Natural killer cell (primary cell): ENCODE results near the gene CCNB2. TPM values are rescaled to one million over a fixed set of nuclear protein-coding genes. Genes with fewer than 3 reads are reported as not detected.
A peak's percentile ranks its signal among the peaks of the same experiment; 100 is the strongest.

Experiments used
- ATAC-seq, 3 donors: fragments of 150-1000 bp in 2 of 3; fragments of 200-7000 bp in 1 of 3; cut with Tn5 transposase; 1 replicate in 1 of 3; 2 replicates in 2 of 3; pipeline ENCODE4 v1.10.0; 2021; ENCODE audit warnings: mild to moderate bottlenecking in 2 of 3, moderate library complexity in 2 of 3
- DNase-seq, 2 donors: peaks; one replicate each; pipeline versions ENCODE4 v3.0.0 to v3.0.0-alpha.2; 2013 to 2021; ENCODE audit warnings: mixed read lengths in 1 of 2
- H3K27ac ChIP-seq: one replicate; pipeline ENCODE4 v1.5.1; 2013; ENCODE audit warnings: mild to moderate bottlenecking, low read length
- H3K27me3 ChIP-seq: one replicate; pipeline ENCODE4 v1.6.1; 2013; ENCODE audit warnings: low read length; ENCODE audit not compliant: control insufficient read depth, insufficient read depth
- H3K36me3 ChIP-seq: one replicate; pipeline ENCODE4 v1.6.1; 2013; ENCODE audit warnings: low read length; ENCODE audit not compliant: control insufficient read depth, insufficient read depth
- H3K4me1 ChIP-seq: one replicate; pipeline ENCODE4 v1.6.1; 2013; ENCODE audit warnings: low read length; ENCODE audit not compliant: control insufficient read depth, insufficient read depth
- H3K4me3 ChIP-seq: one replicate; pipeline ENCODE4 v1.5.1; 2013; ENCODE audit warnings: low read length
- H3K9me3 ChIP-seq: one replicate; pipeline ENCODE4 v1.6.1; 2013; ENCODE audit warnings: low read length; ENCODE audit not compliant: control insufficient read depth, insufficient read depth
- H3K27ac Mint-ChIP-seq, 2 donors: one replicate each; pipeline ENCODE4 v1.8.0; 2022; ENCODE audit warnings: mild to moderate bottlenecking in 2 of 2, mixed read lengths in 2 of 2, moderate library complexity in 1 of 2
- H3K27me3 Mint-ChIP-seq, 2 donors: one replicate each; pipeline ENCODE4 v1.8.0; 2022; ENCODE audit warnings: low read depth in 2 of 2, mixed read lengths in 2 of 2
- H3K36me3 Mint-ChIP-seq: one replicate; pipeline ENCODE4 v1.8.0; 2022; ENCODE audit warnings: mixed read lengths
- H3K4me1 Mint-ChIP-seq, 2 donors: one replicate each; pipeline ENCODE4 v1.8.0; 2022; ENCODE audit warnings: mixed read lengths in 2 of 2
- H3K4me3 Mint-ChIP-seq: one replicate; pipeline ENCODE4 v1.8.0; 2022; ENCODE audit warnings: mild to moderate bottlenecking, moderate library complexity, mixed read lengths
- H3K9me3 Mint-ChIP-seq, 2 donors: one replicate each; pipeline ENCODE4 v1.8.0; 2022; ENCODE audit warnings: mixed read lengths in 2 of 2
- CTCF ChIP-seq: fragments of 200-600 bp; IDR thresholded peaks from one replicate; pipeline ENCODE4 v1.8.0; 2022; ENCODE audit warnings: antibody characterized with exemption
- WGBS: methylation state at CpG from one replicate; pipeline ENCODE4 v1.1.7; 2013; ENCODE audit warnings: missing lambda C conversion rate; ENCODE audit not compliant: insufficient coverage; 5-methylcytosine and 5-hydroxymethylcytosine counted together
- intact Hi-C: fragments of 100-400 bp; cut with micrococcal nuclease; formaldehyde crosslinking; loops from one replicate; pipeline ENCODE4 v1.14.2; 2022
- total RNA-seq, 4 donors: library from RNA; stranded (reverse); fragments of 120-200 nt in 1 of 4; gene quantifications; one replicate each; pipeline versions ENCODE4 v1.2.3 to v1.2.4, GENCODE V29; 2013 to 2022

Gene CCNB2
- total RNA-seq, 3 donors from 2014 or later (not counting 1 experiment from before 2014, with no cell fraction given): 0.47 to 1.4 (median 1.1) TPM

- Mint-ChIP-seq H3K9me3 (no peaks in the 10 kb centered on the region), H3K4me3 (no peak overlapping the region), H3K27me3 (no peaks in the 10 kb centered on the region), H3K27ac (no peak overlapping the region), H3K4me1 (no peaks in the 10 kb centered on the region), H3K36me3 (peaks cover 13% of the 10 kb centered on the region)
- H3K36me3 ChIP-seq: peaks cover 66% of the 10 kb centered on the region
- no peak for DNase-seq
- WGBS: no CpG with 5 or more reads among the region's 1 CpG
- no peaks in the 10 kb centered on the region for H3K9me3 ChIP-seq
- no peaks in the 10 kb centered on the region for H3K27me3 ChIP-seq
- no peak for TF ChIP-seq CTCF
- intact Hi-C loops: no loop called here
- H3K4me3 ChIP-seq: no peak overlapping the region
- H3K27ac ChIP-seq: no peak overlapping the region
- no peak for ATAC-seq
- no peaks in the 10 kb centered on the region for H3K4me1 ChIP-seq
Observed at GRCh38 chr15:59094077-59094476, 10.9 kb upstream of the CCNB2 start.

- ATAC-seq (no peak), DNase-seq (no peak)
- Mint-ChIP-seq H3K36me3 (peaks cover 13% of the 10 kb centered on the region), H3K27ac (no peak overlapping the region), H3K4me1 (no peaks in the 10 kb centered on the region), H3K9me3 (no peaks in the 10 kb centered on the region), H3K4me3 (no peak overlapping the region), H3K27me3 (no peaks in the 10 kb centered on the region)
- no peaks in the 10 kb centered on the region for H3K27me3 ChIP-seq
- no peak overlapping the region for H3K4me3 ChIP-seq
- H3K27ac ChIP-seq: no peak overlapping the region
- no peaks in the 10 kb centered on the region for H3K4me1 ChIP-seq
- TF ChIP-seq CTCF: no peak
- 92% methylated on average over 3 of the region's 3 CpGs for WGBS
- peaks cover 50% of the 10 kb centered on the region for H3K36me3 ChIP-seq
- intact Hi-C loops: no loop called here
- H3K9me3 ChIP-seq: no peaks in the 10 kb centered on the region
Observed at GRCh38 chr15:59096429-59096828, 8.5 kb upstream of the CCNB2 start.

GRCh38 chr15:59099162-59099685 lies 5.7 kb upstream of the CCNB2 start:
- Mint-ChIP-seq H3K27me3 (no peaks in the 10 kb centered on the region), H3K36me3 (no peaks in the 10 kb centered on the region), H3K27ac (no peak overlapping the region), H3K9me3 (no peaks in the 10 kb centered on the region), H3K4me3 (no peak overlapping the region), H3K4me1 (peaks cover 1 to 2% of the 10 kb centered on the region in 2 donors)
- Histone ChIP-seq H3K27me3 (no peaks in the 10 kb centered on the region), H3K27ac (no peak overlapping the region), H3K9me3 (no peaks in the 10 kb centered on the region), H3K4me1 (no peaks in the 10 kb centered on the region), H3K36me3 (peaks cover 25% of the 10 kb centered on the region), H3K4me3 (no peak overlapping the region)
- intact Hi-C loops: no loop called here
- WGBS: 59% methylated on average over 2 of the region's 2 CpGs
- no peak for ATAC-seq
- no peak for TF ChIP-seq CTCF
- DNase-seq: no peak

GRCh38 chr15:59104602-59104911 lies 389 bp upstream of the CCNB2 start:
- H3K4me3 ChIP-seq: peak overlapping the region; percentile 61
- Mint-ChIP-seq H3K9me3 (no peaks in the 10 kb centered on the region), H3K27me3 (no peaks in the 10 kb centered on the region), H3K4me3 (peak overlapping the region; percentile 97), H3K36me3 (no peaks in the 10 kb centered on the region), H3K27ac (peak overlapping the region; percentile 94 to 95), H3K4me1 (peaks cover 8 to 9% of the 10 kb centered on the region in 2 donors)
- H3K27ac ChIP-seq: peak overlapping the region; percentile 57
- intact Hi-C loops: loop anchor here (10.0 kb wide), 1 partner anchor 120 kb away; the partner anchor contains the start of gene RNF111
- ATAC-seq (no peak), DNase-seq (no peak)
- no peaks in the 10 kb centered on the region for H3K9me3 ChIP-seq
- H3K36me3 ChIP-seq: peaks cover 3% of the 10 kb centered on the region
- 4% methylated on average over 9 of the region's 9 CpGs for WGBS
- no peaks in the 10 kb centered on the region for H3K27me3 ChIP-seq
- peaks cover 5% of the 10 kb centered on the region for H3K4me1 ChIP-seq
- no peak for TF ChIP-seq CTCF
